Stomach smooth muscle (tissue), 2 donors: ENCODE results near the gene DLGAP4.

Experiments
- H3K27ac ChIP-seq: one replicate; pipeline ENCODE4 v1.7.0; 2013; ENCODE audit warnings: mild to moderate bottlenecking, low read length, inconsistent platforms
- H3K27me3 ChIP-seq, 2 donors: one replicate each; pipeline ENCODE4 v1.7.0; 2013; ENCODE audit warnings: low read length in 2 of 2; ENCODE audit not compliant: insufficient read depth in 2 of 2, control insufficient read depth in 1 of 2
- H3K36me3 ChIP-seq, 2 donors: one replicate each; pipeline ENCODE4 v1.7.0; 2013; ENCODE audit warnings: low read length in 2 of 2; ENCODE audit not compliant: control insufficient read depth in 2 of 2, insufficient read depth in 2 of 2
- H3K4me1 ChIP-seq: one replicate; pipeline ENCODE4 v1.7.0; 2013; ENCODE audit warnings: low read length; ENCODE audit not compliant: control insufficient read depth, insufficient read depth
- H3K4me3 ChIP-seq, 2 donors: one replicate each; pipeline ENCODE4 v1.7.0; 2013; ENCODE audit warnings: low read length in 2 of 2
- H3K9ac ChIP-seq, 2 donors: one replicate each; pipeline ENCODE4 v1.7.0; 2013; ENCODE audit warnings: low read length in 2 of 2, mild to moderate bottlenecking in 1 of 2
- H3K9me3 ChIP-seq, 2 donors: one replicate each; pipeline ENCODE4 v1.7.0; 2013; ENCODE audit warnings: low read length in 2 of 2; ENCODE audit not compliant: control insufficient read depth in 2 of 2
- donor health status: healthy.
- donor health status: Pancreatic carcinoma.

Gene DLGAP4

GRCh38 chr20:36268440-36269342 is 37.4 kb upstream of the DLGAP4 start:
- Histone ChIP-seq H3K27ac (no peak overlapping the region), H3K9me3 (no peaks in the 10 kb centered on the region), H3K4me3 (no peak overlapping the region), H3K4me1 (no peaks in the 10 kb centered on the region), H3K27me3 (peaks cover 0 to 4% of the 10 kb centered on the region in 2 donors), H3K9ac (no peak overlapping the region), H3K36me3 (no peaks in the 10 kb centered on the region)

GRCh38 chr20:36269507-36269906 is 36.6 kb upstream of the DLGAP4 start:
- Histone ChIP-seq H3K9ac (no peak overlapping the region), H3K27ac (no peak overlapping the region), H3K9me3 (no peaks in the 10 kb centered on the region), H3K27me3 (peaks cover 6 to 9% of the 10 kb centered on the region in 2 donors), H3K4me1 (no peaks in the 10 kb centered on the region), H3K4me3 (no peak overlapping the region), H3K36me3 (no peaks in the 10 kb centered on the region)

GRCh38 chr20:36270744-36271638 is 35.1 kb upstream of the DLGAP4 start:
- H3K27me3 ChIP-seq, result peaks cover 9 to 12% of the 10 kb centered on the region in 2 donors
- no peaks in the 10 kb centered on the region for H3K4me1 ChIP-seq
- H3K9ac ChIP-seq, result no peak overlapping the region
- no peaks in the 10 kb centered on the region for H3K9me3 ChIP-seq
- no peaks in the 10 kb centered on the region for H3K36me3 ChIP-seq
- no peak overlapping the region for H3K4me3 ChIP-seq
- H3K27ac ChIP-seq, result no peak overlapping the region

GRCh38 chr20:36271639-36272546 is 34.2 kb upstream of the DLGAP4 start:
- no peak overlapping the region for H3K27ac ChIP-seq
- no peaks in the 10 kb centered on the region for H3K4me1 ChIP-seq
- peaks cover 9 to 12% of the 10 kb centered on the region in 2 donors for H3K27me3 ChIP-seq

GRCh38 chr20:36272547-36273220 is 33.5 kb upstream of the DLGAP4 start:
- no peaks in the 10 kb centered on the region for H3K9me3 ChIP-seq
- H3K9ac ChIP-seq, result no peak overlapping the region
- H3K27ac ChIP-seq, result no peak overlapping the region
- H3K27me3 ChIP-seq, result peaks cover 9 to 15% of the 10 kb centered on the region in 2 donors
- H3K4me3 ChIP-seq, result no peak overlapping the region
- no peaks in the 10 kb centered on the region for H3K36me3 ChIP-seq
- H3K4me1 ChIP-seq, result no peaks in the 10 kb centered on the region

More at GRCh38 chr20:36271639-36272546, 34.2 kb upstream of the DLGAP4 start:
- H3K9ac ChIP-seq, result no peak overlapping the region
- no peaks in the 10 kb centered on the region for H3K9me3 ChIP-seq
- H3K4me3 ChIP-seq, result no peak overlapping the region
- no peaks in the 10 kb centered on the region for H3K36me3 ChIP-seq

- no peaks in the 10 kb centered on the region for H3K36me3 ChIP-seq
- no peak overlapping the region for H3K9ac ChIP-seq
- no peaks in the 10 kb centered on the region for H3K4me1 ChIP-seq
- H3K9me3 ChIP-seq, result no peaks in the 10 kb centered on the region
- H3K4me3 ChIP-seq, result no peak overlapping the region
- peaks cover 9 to 18% of the 10 kb centered on the region in 2 donors for H3K27me3 ChIP-seq
- no peak overlapping the region for H3K27ac ChIP-seq
Observed at GRCh38 chr20:36273414-36274180, 32.5 kb upstream of the DLGAP4 start.

GRCh38 chr20:36274181-36274841 is 31.8 kb upstream of the DLGAP4 start:
- Histone ChIP-seq H3K9me3 (no peaks in the 10 kb centered on the region), H3K27ac (no peak overlapping the region), H3K36me3 (no peaks in the 10 kb centered on the region), H3K4me3 (no peak overlapping the region), H3K27me3 (peaks cover 11 to 18% of the 10 kb centered on the region in 2 donors), H3K4me1 (no peaks in the 10 kb centered on the region), H3K9ac (no peak overlapping the region)

GRCh38 chr20:36275011-36275410 is 31.1 kb upstream of the DLGAP4 start:
- Histone ChIP-seq H3K9ac (no peak overlapping the region), H3K4me3 (no peak overlapping the region), H3K27ac (no peak overlapping the region), H3K9me3 (no peaks in the 10 kb centered on the region), H3K36me3 (no peaks in the 10 kb centered on the region), H3K4me1 (no peaks in the 10 kb centered on the region), H3K27me3 (peaks cover 17 to 22% of the 10 kb centered on the region in 2 donors)
